GM19240 (cell line): ENCODE results near the gene HERC4.
"Not testable (repeated sequence)": the region's sequence is repeated elsewhere in the genome, so short reads cannot be mapped to it uniquely, and the experiment has no call there.

Source experiments
- DNase-seq: peaks from one replicate; pipeline ENCODE4 v3.0.0; 2011; ENCODE audit warnings: low spot score; ENCODE audit not compliant: insufficient read length

HERC4 gene

GRCh38 chr10:67884842-67885670, 190.0 kb downstream of the HERC4 start:
- peak; percentile 43 for DNase-seq

- peak; percentile 82 for DNase-seq
These were observed 190.7 kb downstream of the HERC4 start, which contains the start of gene SIRT1 for GRCh38 chr10:67884313-67884841. SIRT1 (plus strand) TSS chr10:67884656; CDS start chr10:67884722, 66 bp downstream.

- no peak for DNase-seq
These were observed 191.3 kb downstream of the HERC4 start for GRCh38 chr10:67883710-67884312.

- DNase-seq: no peak
These were observed 196.9 kb downstream of the HERC4 start for GRCh38 chr10:67878133-67878532.

GRCh38 chr10:67877421-67877820, 197.7 kb downstream of the HERC4 start:
- DNase-seq: not testable (repeated sequence)

GRCh38 chr10:67875340-67876238, 199.5 kb downstream of the HERC4 start:
- no peak for DNase-seq
